CD8-positive, alpha-beta memory T cell (primary cell): ENCODE data around the gene GADD45A. TPM values are rescaled to one million over a fixed set of nuclear protein-coding genes. Genes with fewer than 3 reads are reported as not detected.
A peak's percentile ranks its signal among the peaks of the same experiment; 100 is the strongest.

Source experiments
- CTCF ChIA-PET: fragments of 350-600 bp; sonication (Branson Sonifier 250); formaldehyde crosslinking; loops from one replicate; lab custom pipeline; 2021; ENCODE audit warnings: antibody characterized with exemption; lab: Charles Lee
- POLR2A ChIA-PET: fragments of 350-600 bp; sonication (Branson Sonifier 250); formaldehyde crosslinking; loops from one replicate; lab custom pipeline; 2021; ENCODE audit warnings: antibody characterized with exemption; lab: Charles Lee
- DNase-seq, 5 donors: peaks; one replicate each; pipeline versions ENCODE4 v3.0.0 to v3.0.0-alpha.2; 2020 to 2022; ENCODE audit warnings: mixed read lengths in 1 of 5
- H3K27ac ChIP-seq: one replicate; pipeline ENCODE4 v1.7.0; 2013; ENCODE audit warnings: low read depth, mild to moderate bottlenecking, low read length, moderate library complexity
- H3K27me3 ChIP-seq: 2 replicates; pipeline ENCODE4 v1.7.0; 2013; ENCODE audit warnings: low read length, mild to moderate bottlenecking; ENCODE audit not compliant: insufficient read depth, poor library complexity, severe bottlenecking
- H3K36me3 ChIP-seq: 2 replicates; pipeline ENCODE4 v1.7.0; 2013; ENCODE audit warnings: mild to moderate bottlenecking, low read length, moderate library complexity; ENCODE audit not compliant: insufficient read depth
- H3K4me1 ChIP-seq: 2 replicates; pipeline ENCODE4 v1.7.0; 2013; ENCODE audit warnings: mild to moderate bottlenecking, low read length, moderate library complexity; ENCODE audit not compliant: insufficient read depth
- H3K4me3 ChIP-seq: 2 replicates; pipeline ENCODE4 v1.7.0; 2013; ENCODE audit warnings: mild to moderate bottlenecking, low read length
- H3K9me3 ChIP-seq: 2 replicates; pipeline ENCODE4 v1.7.0; 2013; ENCODE audit warnings: mild to moderate bottlenecking, low read length
- H3K27ac Mint-ChIP-seq, 8 donors: one replicate each; pipeline ENCODE4 v1.8.0; 2020 to 2021; ENCODE audit warnings: mixed read lengths in 8 of 8, mild to moderate bottlenecking in 6 of 8, inconsistent platforms in 3 of 8, moderate library complexity in 3 of 8
- H3K27me3 Mint-ChIP-seq, 2 donors: one replicate each; pipeline ENCODE4 v1.8.0; 2020 to 2021; ENCODE audit warnings: mixed read lengths in 2 of 2, mild to moderate bottlenecking in 1 of 2, moderate library complexity in 1 of 2
- H3K36me3 Mint-ChIP-seq, 3 donors: one replicate each; pipeline ENCODE4 v1.8.0; 2020 to 2021; ENCODE audit warnings: mixed read lengths in 3 of 3, inconsistent platforms in 1 of 3, mild to moderate bottlenecking in 1 of 3
- H3K4me1 Mint-ChIP-seq, 3 donors: one replicate each; pipeline ENCODE4 v1.8.0; 2020 to 2021; ENCODE audit warnings: mixed read lengths in 3 of 3, inconsistent platforms in 1 of 3, mild to moderate bottlenecking in 1 of 3
- H3K4me3 Mint-ChIP-seq, 7 donors: one replicate each; pipeline ENCODE4 v1.8.0; 2020 to 2021; ENCODE audit warnings: mixed read lengths in 7 of 7, mild to moderate bottlenecking in 6 of 7, moderate library complexity in 4 of 7, inconsistent platforms in 2 of 7
- H3K9me3 Mint-ChIP-seq, 5 donors: one replicate each; pipeline ENCODE4 v1.8.0; 2020 to 2022; ENCODE audit warnings: mixed read lengths in 5 of 5, mild to moderate bottlenecking in 3 of 5, moderate library complexity in 2 of 5, inconsistent platforms in 1 of 5
- polyA plus RNA-seq: library from polyadenylated mRNA; unstranded; fragments of 300-500 nt; fragmentation: Illumina TruSeq; gene quantifications from one replicate; pipeline ENCODE4 v1.2.3, GENCODE V29; 2021
- total RNA-seq, 2 experiments: library from RNA; stranded (reverse); gene quantifications; one replicate each; pipeline ENCODE4 v1.2.3, GENCODE V29; 2021

The GADD45A gene
- total and polyA plus RNA-seq, 3 experiments from 2014 or later = 9.8 to 36.2 (median 35.2) TPM

GRCh38 chr1:67735206-67735605 lies 50.2 kb downstream of the GADD45A start:
- CTCF ChIA-PET = interaction anchor here (1.0 kb wide), 1 partner anchor 25 kb away, joined by 4 read pairs; no protein-coding TSS in a partner anchor
- DNase-seq = no peak
- no peaks in the 10 kb centered on the region for H3K9me3 Mint-ChIP-seq
- no peaks in the 10 kb centered on the region for H3K36me3 Mint-ChIP-seq
- peaks cover 0 to 6% of the 10 kb centered on the region in 2 donors for H3K27me3 Mint-ChIP-seq
- H3K4me3 ChIP-seq = no peak overlapping the region
- POLR2A ChIA-PET = no interaction called here
- no peaks in the 10 kb centered on the region for H3K9me3 ChIP-seq
- H3K27me3 ChIP-seq = no peaks in the 10 kb centered on the region
- peaks cover 17% of the 10 kb centered on the region for H3K4me1 ChIP-seq
- H3K4me1 Mint-ChIP-seq = peaks cover 14 to 23% (median 16%) of the 10 kb centered on the region in 3 donors
- H3K27ac Mint-ChIP-seq = no peak overlapping the region
- H3K4me3 Mint-ChIP-seq = no peak overlapping the region
- H3K36me3 ChIP-seq = no peaks in the 10 kb centered on the region
- no peak overlapping the region for H3K27ac ChIP-seq

- Histone ChIP-seq H3K4me1 (peaks cover 17% of the 10 kb centered on the region), H3K27ac (peak overlapping the region; percentile 10), H3K4me3 (peak overlapping the region; percentile 54), H3K36me3 (no peaks in the 10 kb centered on the region), H3K9me3 (no peaks in the 10 kb centered on the region), H3K27me3 (no peaks in the 10 kb centered on the region)
- CTCF ChIA-PET = no interaction called here
- H3K4me1 Mint-ChIP-seq = peaks cover 14 to 23% (median 16%) of the 10 kb centered on the region in 3 donors
- POLR2A ChIA-PET = interaction anchor here (0.6 to 1.1 kb wide), 2 partner anchors 51 to 312 kb away, joined by 3 to 4 read pairs; partner anchors contain the start of gene GADD45A
- H3K27ac Mint-ChIP-seq = peak overlapping the region; percentile 7 to 88 (median 82)
- peak in 3 of 5 donors; percentile 10 to 47 (median 17) for DNase-seq
- peaks cover 0 to 10% of the 10 kb centered on the region in 2 donors for H3K27me3 Mint-ChIP-seq
- peak overlapping the region in 6 of 7 donors; percentile 68 to 87 (median 72) for H3K4me3 Mint-ChIP-seq
- no peaks in the 10 kb centered on the region for H3K9me3 Mint-ChIP-seq
- no peaks in the 10 kb centered on the region for H3K36me3 Mint-ChIP-seq
Measured at GRCh38 chr1:67735806-67736627, 51.0 kb downstream of the GADD45A start.

- H3K27me3 ChIP-seq = no peaks in the 10 kb centered on the region
- no peaks in the 10 kb centered on the region for H3K36me3 ChIP-seq
- POLR2A ChIA-PET = interaction anchor here (1.1 kb wide), 1 partner anchor 52 kb away, joined by 4 read pairs; the partner anchor contains the start of gene GADD45A
- Mint-ChIP-seq H3K4me3 (peak overlapping the region in 1 of 7 donors; percentile 74), H3K27me3 (peaks cover 0 to 10% of the 10 kb centered on the region in 2 donors), H3K9me3 (no peaks in the 10 kb centered on the region), H3K4me1 (peaks cover 14 to 23% (median 16%) of the 10 kb centered on the region in 3 donors), H3K27ac (peak overlapping the region in 5 of 8 donors; percentile 46 to 88 (median 85)), H3K36me3 (no peaks in the 10 kb centered on the region)
- peaks cover 17% of the 10 kb centered on the region for H3K4me1 ChIP-seq
- no peaks in the 10 kb centered on the region for H3K9me3 ChIP-seq
- no peak for DNase-seq
- CTCF ChIA-PET = interaction anchor here (1.2 kb wide), 1 partner anchor 44 kb away, joined by 3 read pairs; no protein-coding TSS in a partner anchor
- peak overlapping the region; percentile 10 for H3K27ac ChIP-seq
- peak overlapping the region; percentile 54 for H3K4me3 ChIP-seq
Measured at GRCh38 chr1:67736750-67737149, 51.7 kb downstream of the GADD45A start.

- H3K27me3 ChIP-seq = no peaks in the 10 kb centered on the region
- Mint-ChIP-seq H3K27me3 (peaks cover 0 to 10% of the 10 kb centered on the region in 2 donors), H3K4me1 (peaks cover 14 to 23% (median 16%) of the 10 kb centered on the region in 3 donors), H3K27ac (peak overlapping the region in 1 of 8 donors; percentile 68), H3K9me3 (no peaks in the 10 kb centered on the region), H3K36me3 (no peaks in the 10 kb centered on the region), H3K4me3 (no peak overlapping the region)
- H3K4me3 ChIP-seq = no peak overlapping the region
- peaks cover 17% of the 10 kb centered on the region for H3K4me1 ChIP-seq
- H3K27ac ChIP-seq = no peak overlapping the region
- H3K9me3 ChIP-seq = no peaks in the 10 kb centered on the region
- H3K36me3 ChIP-seq = no peaks in the 10 kb centered on the region
- ChIA-PET CTCF (interaction anchor here (0.7 to 1.2 kb wide), 3 partner anchors 18 to 524 kb away, joined by 3 read pairs; no protein-coding TSS in a partner anchor), POLR2A (interaction anchor here (0.8 kb wide), 1 partner anchor 53 kb away, joined by 3 read pairs; the partner anchor contains the start of gene GADD45A)
- DNase-seq = no peak
Measured at GRCh38 chr1:67737875-67738274, 52.9 kb downstream of the GADD45A start.

Other genes with a start within 250 kb of the GADD45A start
- under 1 TPM; 0.71 to 0.77 TPM for gene GNG12, start 148.3 kb downstream of the GADD45A start, total RNA-seq
- not detected for gene GNG12, start 148.3 kb downstream of the GADD45A start, polyA plus RNA-seq